Epithelial cell of proximal tubule (primary cell): ENCODE measurements around the gene POLD4. TPM values are rescaled to one million over a fixed set of nuclear protein-coding genes. Genes with fewer than 3 reads are reported as not detected.
A peak's percentile ranks its signal among the peaks of the same experiment; 100 is the strongest.

Source experiments
- DNase-seq: peaks from one replicate; pipeline ENCODE4 v3.0.0-alpha.2; 2011; ENCODE audit warnings: low read depth
- H3K4me3 ChIP-seq: 2 replicates; pipeline ENCODE4 v1.5.1; 2011; ENCODE audit warnings: low read depth, mild to moderate bottlenecking, low read length
- total RNA-seq: library from RNA; depleted of rRNA; stranded (reverse); fragments of >200 nt; gene quantifications from 2 replicates; pipeline ENCODE4 v1.2.3, GENCODE V29; 2015
- TF ChIP-seq, protein P1 (sequence below): conservative IDR thresholded peaks from 2 replicates; pipeline ENCODE4 v1.5.1; 2012; ENCODE audit warnings: low read depth, mild to moderate bottlenecking, low read length

The POLD4 gene
- total RNA-seq, 1 donor from 2014 or later, result 174 TPM

DNA sequence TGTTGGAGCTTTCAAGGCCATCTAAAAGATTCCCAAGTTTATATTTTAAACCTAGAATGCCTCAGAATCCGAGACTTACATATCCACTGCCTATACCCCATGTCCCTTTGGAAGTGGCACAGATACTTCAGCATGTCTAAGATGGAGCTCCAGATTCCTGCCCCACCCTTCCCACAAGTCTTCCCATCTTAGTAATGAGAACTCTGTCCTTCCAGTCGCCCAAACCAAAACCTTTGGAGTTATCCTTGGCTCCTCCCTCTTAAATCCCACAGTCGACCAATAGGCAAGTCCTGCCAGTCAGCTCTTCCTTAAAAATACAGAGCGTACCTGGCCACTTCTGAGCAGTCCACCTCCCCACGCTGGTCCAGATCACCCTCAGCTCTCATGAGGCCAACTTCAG, 4.3 kb downstream of the POLD4 start:
- no peak for DNase-seq
- TF ChIP-seq, protein P1, sequence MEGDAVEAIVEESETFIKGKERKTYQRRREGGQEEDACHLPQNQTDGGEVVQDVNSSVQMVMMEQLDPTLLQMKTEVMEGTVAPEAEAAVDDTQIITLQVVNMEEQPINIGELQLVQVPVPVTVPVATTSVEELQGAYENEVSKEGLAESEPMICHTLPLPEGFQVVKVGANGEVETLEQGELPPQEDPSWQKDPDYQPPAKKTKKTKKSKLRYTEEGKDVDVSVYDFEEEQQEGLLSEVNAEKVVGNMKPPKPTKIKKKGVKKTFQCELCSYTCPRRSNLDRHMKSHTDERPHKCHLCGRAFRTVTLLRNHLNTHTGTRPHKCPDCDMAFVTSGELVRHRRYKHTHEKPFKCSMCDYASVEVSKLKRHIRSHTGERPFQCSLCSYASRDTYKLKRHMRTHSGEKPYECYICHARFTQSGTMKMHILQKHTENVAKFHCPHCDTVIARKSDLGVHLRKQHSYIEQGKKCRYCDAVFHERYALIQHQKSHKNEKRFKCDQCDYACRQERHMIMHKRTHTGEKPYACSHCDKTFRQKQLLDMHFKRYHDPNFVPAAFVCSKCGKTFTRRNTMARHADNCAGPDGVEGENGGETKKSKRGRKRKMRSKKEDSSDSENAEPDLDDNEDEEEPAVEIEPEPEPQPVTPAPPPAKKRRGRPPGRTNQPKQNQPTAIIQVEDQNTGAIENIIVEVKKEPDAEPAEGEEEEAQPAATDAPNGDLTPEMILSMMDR, result no peak
- no peak overlapping the region for H3K4me3 ChIP-seq

DNA sequence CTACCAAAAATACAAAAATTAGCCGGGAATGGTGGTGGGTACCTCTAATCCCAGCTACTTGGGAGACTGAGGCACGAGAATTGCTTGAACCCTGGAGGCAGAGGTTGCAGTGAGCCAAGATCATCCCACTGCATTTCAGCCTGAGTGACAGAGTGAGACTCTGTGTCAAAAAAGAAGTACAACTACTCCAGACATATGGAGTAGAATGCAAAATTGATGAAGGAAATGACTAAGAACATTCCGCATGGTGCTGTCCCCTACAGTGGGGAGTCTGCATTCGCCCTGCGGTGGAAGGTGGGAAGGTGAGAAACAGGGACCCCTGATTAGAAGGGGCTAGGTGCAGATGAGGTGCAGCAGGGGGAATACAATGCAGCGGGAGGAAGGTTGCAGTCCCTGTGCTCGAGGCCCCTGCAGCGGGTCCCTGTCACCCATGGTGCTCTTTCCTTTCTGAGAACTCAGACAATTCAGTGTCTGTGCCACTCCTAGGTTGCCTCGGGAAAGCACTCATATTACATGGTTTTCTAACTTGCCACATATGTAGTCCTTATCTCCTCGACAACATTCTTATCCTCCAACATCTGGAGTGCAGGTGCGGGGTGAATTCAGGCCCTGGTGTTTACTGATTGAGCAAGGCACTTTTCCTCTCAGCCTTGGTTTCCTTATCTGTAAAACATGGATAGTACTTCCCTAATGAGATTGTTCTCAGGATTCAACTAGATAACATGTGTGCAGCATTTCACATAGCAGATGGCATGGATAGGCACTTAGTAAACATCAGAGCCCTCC, 5.2 kb downstream of the POLD4 start:
- TF ChIP-seq, protein P1, result no peak
- no peak for DNase-seq
- H3K4me3 ChIP-seq, result no peak overlapping the region

DNA sequence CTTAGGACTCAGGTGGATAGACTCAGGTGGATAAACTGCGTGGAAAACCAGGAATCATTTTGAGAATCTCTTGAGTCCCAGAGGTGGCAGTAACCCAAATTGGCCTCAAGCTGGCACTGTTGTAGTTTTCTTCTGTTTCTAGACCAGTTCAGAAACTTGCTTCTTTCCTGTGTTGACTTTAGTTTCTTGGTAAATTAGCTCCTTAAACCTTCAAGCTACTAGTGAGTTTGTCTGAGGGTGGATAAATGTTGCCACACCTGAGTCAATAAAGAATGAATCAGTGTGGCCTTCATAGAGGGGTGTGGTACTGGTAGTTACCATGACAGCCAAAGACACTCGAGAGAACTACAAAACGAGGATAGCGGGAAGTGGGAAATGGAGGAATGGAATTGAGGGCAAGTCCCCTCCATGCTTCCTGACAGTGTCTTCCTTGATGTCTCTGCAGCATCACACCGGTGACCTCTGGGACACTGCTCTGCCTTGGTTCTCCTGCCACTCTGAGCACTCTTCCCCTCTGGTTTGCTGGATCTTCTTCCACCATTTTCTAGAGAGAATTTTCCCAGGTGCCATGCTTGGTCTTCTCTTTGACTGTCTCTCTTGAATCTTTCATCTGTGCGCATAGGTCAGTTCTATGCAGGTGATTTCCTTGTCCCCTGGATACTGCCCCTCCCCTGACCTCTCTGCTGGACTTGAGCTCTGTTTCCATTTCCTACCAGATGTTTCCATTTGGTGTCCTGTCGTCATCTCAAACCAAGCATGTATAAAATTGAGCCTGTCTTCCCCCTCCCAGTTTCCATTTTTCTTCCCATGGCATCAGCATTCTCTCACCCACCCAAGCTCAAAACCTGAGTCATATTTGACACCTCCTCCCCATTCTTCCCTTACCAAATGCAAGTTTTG, 7.2 kb downstream of the POLD4 start:
- TF ChIP-seq, protein P1, result peak; percentile 93
- no peak for DNase-seq

DNA sequence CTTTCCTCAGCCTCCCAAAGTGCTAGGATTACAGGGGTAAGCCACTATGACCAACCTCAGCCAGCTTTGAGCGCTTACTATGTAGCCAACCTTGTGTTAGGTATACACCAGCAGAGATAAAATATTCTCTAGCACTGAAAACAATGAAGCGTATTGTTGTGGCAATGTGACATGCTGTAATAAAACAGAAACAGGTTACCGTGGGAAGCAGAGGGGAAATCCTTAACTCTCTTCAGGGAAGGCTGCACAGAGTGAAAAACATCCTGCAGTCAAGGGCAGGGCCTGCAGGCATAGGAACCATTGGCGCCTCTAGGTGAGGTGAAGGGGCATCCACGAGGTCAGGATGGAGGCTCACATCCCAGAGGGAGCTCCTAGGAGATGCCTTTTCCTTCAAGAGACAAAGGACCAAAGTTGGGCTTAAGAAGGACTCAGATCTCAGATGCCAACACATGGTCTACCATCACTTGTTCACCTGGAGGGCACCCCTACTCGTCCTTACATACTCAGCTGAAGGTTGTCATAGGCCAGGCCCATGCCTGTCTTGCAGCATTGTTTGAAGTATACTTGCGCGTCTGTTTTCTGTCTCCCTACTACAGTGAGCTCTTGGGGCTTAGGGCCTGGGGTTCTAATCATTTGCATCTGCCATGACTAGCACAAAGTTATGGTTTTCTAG, 8.0 kb downstream of the POLD4 start:
- DNase-seq, result no peak
- TF ChIP-seq, protein P1, result no peak
- no peak overlapping the region for H3K4me3 ChIP-seq

More for the DNA sequence above, 7.2 kb downstream of the POLD4 start:
- no peak overlapping the region for H3K4me3 ChIP-seq

DNA sequence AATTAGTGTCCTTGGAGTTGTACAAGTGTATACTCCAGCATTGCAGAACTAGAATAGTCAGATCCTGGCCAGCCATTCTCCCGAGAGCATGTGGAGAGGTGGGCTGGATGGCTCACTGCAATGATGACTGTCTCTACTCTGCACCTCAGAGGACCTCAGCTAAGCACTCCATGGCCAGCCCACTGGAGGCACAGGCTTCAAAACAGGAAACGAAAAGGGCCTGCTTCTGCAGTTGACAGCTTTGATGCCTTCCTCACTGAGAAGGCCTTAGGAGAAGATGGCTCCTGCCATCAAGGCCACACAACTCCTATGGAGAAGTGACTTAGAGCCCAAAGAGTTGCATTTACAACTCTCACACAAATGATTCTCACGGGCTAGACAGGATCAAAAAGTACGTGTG, 9.1 kb downstream of the POLD4 start:
- TF ChIP-seq, protein P1, result no peak
- no peak overlapping the region for H3K4me3 ChIP-seq
- no peak for DNase-seq

DNA sequence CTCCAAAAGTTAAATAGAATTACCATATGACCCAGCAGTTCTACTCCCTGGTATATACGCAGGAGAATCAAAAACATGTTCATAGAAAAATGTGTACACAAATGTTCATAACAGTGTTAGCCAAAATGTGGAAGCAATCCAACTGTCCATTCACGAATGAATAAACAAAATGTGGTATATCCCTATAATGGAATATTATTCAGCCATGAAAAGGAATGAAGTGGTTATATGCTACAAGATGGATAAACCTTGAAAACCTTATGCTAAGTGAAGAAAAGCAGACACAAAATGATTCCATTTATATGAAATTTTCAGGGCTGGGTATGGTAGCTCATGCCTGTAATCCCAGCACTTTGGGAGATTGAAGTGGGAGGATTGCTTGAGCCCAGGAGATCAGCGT, 16.1 kb downstream of the POLD4 start:
- TF ChIP-seq, protein P1, result no peak
- H3K4me3 ChIP-seq, result no peak overlapping the region
- DNase-seq, result no peak
